ENCODE results near the gene STK11IP. TPM values are rescaled to one million over a fixed set of nuclear protein-coding genes. Genes with fewer than 3 reads are reported as not detected.

STK11IP gene
- total and polyA plus RNA-seq, 2 donors (not counting 1 experiment from before 2014, with no cell fraction given), result 46.8 to 55.6 TPM

DNA sequence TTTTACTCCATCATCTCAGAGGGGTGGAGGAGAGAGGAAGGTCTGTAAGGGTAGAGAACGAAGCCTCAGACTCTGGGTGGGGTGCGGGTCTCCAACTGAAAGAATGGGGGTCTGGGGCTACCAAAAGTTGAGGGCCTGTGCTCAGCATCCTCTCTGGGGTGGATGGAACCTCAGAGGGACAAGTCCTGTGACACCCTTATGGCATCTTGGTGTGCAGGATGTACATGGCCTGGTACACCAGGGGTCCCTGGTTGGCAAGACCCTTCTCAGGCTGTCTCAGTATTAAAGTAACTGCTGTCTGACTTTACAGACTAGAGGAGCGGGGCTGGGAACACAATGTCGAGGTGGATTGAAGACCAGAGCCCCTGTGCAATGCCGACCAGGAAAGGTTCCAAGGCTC lies 27.5 kb downstream of the STK11IP start:
- Histone ChIP-seq H4K20me1 (ENCODE audit: control insufficient read depth, insufficient read depth, low read length, poor library complexity, severe bottlenecking) (no peaks in the 10 kb centered on the region), H3K36me3 (replicated peaks in 1 of 2; ENCODE audit: control extremely low read depth in 1 of 2, control insufficient read depth in 1 of 2, extremely low read depth in 1 of 2, insufficient read depth in 2 of 2, low read length in 1 of 2) (no peaks in the 10 kb centered on the region), H3K27ac (ENCODE audit: low read length in 2 of 2) (no peak overlapping the region), H3K9me3 (ENCODE audit: control extremely low read depth in 1 of 3, control insufficient read depth in 2 of 3, insufficient read depth in 1 of 3, low read length in 2 of 3) (peaks cover 0 to 4% (median 0%) of the 10 kb centered on the region in 3 donors), H3K4me2 (replicated peaks; ENCODE audit: low read depth, low read length, poor library complexity, severe bottlenecking) (no peak overlapping the region), H3K4me3 (ENCODE audit: control extremely low read depth in 1 of 5, extremely low read depth in 1 of 5, insufficient read depth in 1 of 5, low read depth in 2 of 5, low read length in 4 of 5) (no peak overlapping the region), H3K27me3 (replicated peaks in 1 of 4; ENCODE audit: control extremely low read depth in 1 of 4, control insufficient read depth in 3 of 4, insufficient read depth in 4 of 4, low read length in 3 of 4) (peaks cover 0 to 42% (median 24%) of the 10 kb centered on the region in 4 experiments), H3K9ac (ENCODE audit: low read length) (no peak overlapping the region), H2AFZ (ENCODE audit: insufficient read depth, low read depth, low read length, poor library complexity, severe bottlenecking) (no peak overlapping the region), H3K79me2 (ENCODE audit: control insufficient read depth, insufficient read depth, low read length) (no peaks in the 10 kb centered on the region), H3K4me1 (ENCODE audit: control insufficient read depth in 2 of 2, insufficient read depth in 2 of 2, low read length in 2 of 2) (peaks cover 10 to 20% of the 10 kb centered on the region in 2 donors)
- CTCF ChIA-PET, result no interaction called here
- DNase-seq (no peak), ATAC-seq (ENCODE audit: low read depth) (no peak)
- peaks cover 10% of the 10 kb centered on the region for H3K4me1 Mint-ChIP-seq
- WGBS (ENCODE audit: insufficient coverage), result 99% methylated on average over 5 of the region's 5 CpGs
- POLR2A ChIA-PET, result no interaction called here
- H3K27ac Mint-ChIP-seq, result no peak overlapping the region
- intact Hi-C loops (cut with micrococcal nuclease), result no loop called here
- H3K27me3 Mint-ChIP-seq, result peaks cover 39% of the 10 kb centered on the region
- H3K9me3 Mint-ChIP-seq (ENCODE audit: insufficient read depth), result no peaks in the 10 kb centered on the region
- TF ChIP-seq, protein P1, sequence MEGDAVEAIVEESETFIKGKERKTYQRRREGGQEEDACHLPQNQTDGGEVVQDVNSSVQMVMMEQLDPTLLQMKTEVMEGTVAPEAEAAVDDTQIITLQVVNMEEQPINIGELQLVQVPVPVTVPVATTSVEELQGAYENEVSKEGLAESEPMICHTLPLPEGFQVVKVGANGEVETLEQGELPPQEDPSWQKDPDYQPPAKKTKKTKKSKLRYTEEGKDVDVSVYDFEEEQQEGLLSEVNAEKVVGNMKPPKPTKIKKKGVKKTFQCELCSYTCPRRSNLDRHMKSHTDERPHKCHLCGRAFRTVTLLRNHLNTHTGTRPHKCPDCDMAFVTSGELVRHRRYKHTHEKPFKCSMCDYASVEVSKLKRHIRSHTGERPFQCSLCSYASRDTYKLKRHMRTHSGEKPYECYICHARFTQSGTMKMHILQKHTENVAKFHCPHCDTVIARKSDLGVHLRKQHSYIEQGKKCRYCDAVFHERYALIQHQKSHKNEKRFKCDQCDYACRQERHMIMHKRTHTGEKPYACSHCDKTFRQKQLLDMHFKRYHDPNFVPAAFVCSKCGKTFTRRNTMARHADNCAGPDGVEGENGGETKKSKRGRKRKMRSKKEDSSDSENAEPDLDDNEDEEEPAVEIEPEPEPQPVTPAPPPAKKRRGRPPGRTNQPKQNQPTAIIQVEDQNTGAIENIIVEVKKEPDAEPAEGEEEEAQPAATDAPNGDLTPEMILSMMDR (IDR thresholded peaks at IDR 0.05), result no peak
- no peak for TF ChIP-seq EZH2 (IDR thresholded peaks at IDR 0.05; ENCODE audit: borderline replicate concordance, insufficient read depth, low read depth, low read length, poor library complexity, severe bottlenecking)
- no peak overlapping the region for H3K4me3 Mint-ChIP-seq

DNA sequence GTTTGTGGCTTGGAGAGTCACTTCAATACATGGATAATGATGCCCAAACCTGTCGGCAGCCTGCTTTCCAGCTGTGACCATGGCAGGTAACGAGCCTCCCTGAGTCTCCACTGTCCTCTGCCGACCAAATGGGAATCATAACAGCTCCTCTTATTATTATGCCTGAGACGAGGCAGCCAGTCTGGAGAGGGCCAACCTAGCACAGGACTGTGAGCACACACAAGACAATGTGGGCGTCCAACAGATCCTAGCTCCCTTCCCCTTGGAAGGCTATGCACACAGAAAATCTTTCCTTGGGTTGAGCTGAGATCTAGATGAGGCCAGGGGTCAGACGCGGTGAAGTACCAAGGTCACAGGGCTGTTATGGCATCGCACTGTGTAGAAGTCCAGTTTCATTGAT lies 28.9 kb downstream of the STK11IP start:
- ATAC-seq (ENCODE audit: low read depth), result no peak
- CTCF ChIA-PET, result interaction anchor here (0.6 to 1.0 kb wide), 3 partner anchors 16 to 68 kb away, joined by 3 read pairs; no protein-coding TSS in a partner anchor
- no peak overlapping the region for H2AFZ ChIP-seq (ENCODE audit: insufficient read depth, low read depth, low read length, poor library complexity, severe bottlenecking)

More for the DNA sequence above, 28.9 kb downstream of the STK11IP start:
- peaks cover 0 to 4% (median 0%) of the 10 kb centered on the region in 3 donors for H3K9me3 ChIP-seq (ENCODE audit: control extremely low read depth in 1 of 3, control insufficient read depth in 2 of 3, insufficient read depth in 1 of 3, low read length in 2 of 3)
- H3K27ac ChIP-seq (ENCODE audit: low read length in 2 of 2), result no peak overlapping the region
- Mint-ChIP-seq H3K9me3 (ENCODE audit: insufficient read depth) (no peaks in the 10 kb centered on the region), H3K4me1 (peaks cover 10% of the 10 kb centered on the region), H3K4me3 (peak overlapping the region; percentile 79), H3K27me3 (peaks cover 50% of the 10 kb centered on the region), H3K27ac (peak overlapping the region; percentile 22)
- no peak overlapping the region for H3K9ac ChIP-seq (ENCODE audit: low read length)
- TF ChIP-seq, protein P1 (IDR thresholded peaks at IDR 0.05), result no peak
- TF ChIP-seq EZH2 (IDR thresholded peaks at IDR 0.05; ENCODE audit: borderline replicate concordance, insufficient read depth, low read depth, low read length, poor library complexity, severe bottlenecking), result no peak
- POLR2A ChIA-PET, result no interaction called here
- H3K79me2 ChIP-seq (ENCODE audit: control insufficient read depth, insufficient read depth, low read length), result no peaks in the 10 kb centered on the region
- 91% methylated on average over 8 of the region's 8 CpGs for WGBS (ENCODE audit: insufficient coverage)
- DNase-seq, result no peak
- no peak overlapping the region for H3K4me2 ChIP-seq (replicated peaks; ENCODE audit: low read depth, low read length, poor library complexity, severe bottlenecking)
- H3K4me3 ChIP-seq (ENCODE audit: control extremely low read depth in 1 of 5, extremely low read depth in 1 of 5, insufficient read depth in 1 of 5, low read depth in 2 of 5, low read length in 4 of 5), result no peak overlapping the region
- intact Hi-C loops (cut with micrococcal nuclease), result no loop called here
- peaks cover 0 to 45% (median 24%) of the 10 kb centered on the region in 4 experiments for H3K27me3 ChIP-seq (replicated peaks in 1 of 4; ENCODE audit: control extremely low read depth in 1 of 4, control insufficient read depth in 3 of 4, insufficient read depth in 4 of 4, low read length in 3 of 4)
- H3K36me3 ChIP-seq (replicated peaks in 1 of 2; ENCODE audit: control extremely low read depth in 1 of 2, control insufficient read depth in 1 of 2, extremely low read depth in 1 of 2, insufficient read depth in 2 of 2, low read length in 1 of 2), result no peaks in the 10 kb centered on the region
- H4K20me1 ChIP-seq (ENCODE audit: control insufficient read depth, insufficient read depth, low read length, poor library complexity, severe bottlenecking), result no peaks in the 10 kb centered on the region
- H3K4me1 ChIP-seq (ENCODE audit: control insufficient read depth in 2 of 2, insufficient read depth in 2 of 2, low read length in 2 of 2), result peaks cover 10 to 20% of the 10 kb centered on the region in 2 donors
